ENCODE measurements around the gene QDPR.

- TF ChIP-seq CTCF (IDR thresholded peaks at IDR 0.05), result no peak
- no peak for TF ChIP-seq POLR2AphosphoS5 (IDR thresholded peaks at IDR 0.05)
Measured at GRCh38 chr4:17469931-17470674, 41.8 kb downstream of the QDPR start.
